A673 (cell line): ENCODE data around the gene SAMD14.

Experiments used
- EZH2 ChIP-seq: fragments of 200-600 bp; sonication (generic); IDR thresholded peaks from 2 replicates; pipeline ENCODE4 v1.6.1; 2017; ENCODE audit warnings: borderline replicate concordance, low read depth, mild to moderate bottlenecking, mixed read lengths, antibody characterized with exemption, low read length; ENCODE audit not compliant: poor library complexity, severe bottlenecking
- TF ChIP-seq, protein P1 (sequence below): fragments of 300-800, 200-600 bp; sonication (generic); conservative IDR thresholded peaks from 2 replicates; pipeline ENCODE4 v1.5.1; 2017; ENCODE audit warnings: low read depth, mild to moderate bottlenecking, antibody characterized with exemption, low read length, moderate library complexity, mixed read lengths

DNA sequence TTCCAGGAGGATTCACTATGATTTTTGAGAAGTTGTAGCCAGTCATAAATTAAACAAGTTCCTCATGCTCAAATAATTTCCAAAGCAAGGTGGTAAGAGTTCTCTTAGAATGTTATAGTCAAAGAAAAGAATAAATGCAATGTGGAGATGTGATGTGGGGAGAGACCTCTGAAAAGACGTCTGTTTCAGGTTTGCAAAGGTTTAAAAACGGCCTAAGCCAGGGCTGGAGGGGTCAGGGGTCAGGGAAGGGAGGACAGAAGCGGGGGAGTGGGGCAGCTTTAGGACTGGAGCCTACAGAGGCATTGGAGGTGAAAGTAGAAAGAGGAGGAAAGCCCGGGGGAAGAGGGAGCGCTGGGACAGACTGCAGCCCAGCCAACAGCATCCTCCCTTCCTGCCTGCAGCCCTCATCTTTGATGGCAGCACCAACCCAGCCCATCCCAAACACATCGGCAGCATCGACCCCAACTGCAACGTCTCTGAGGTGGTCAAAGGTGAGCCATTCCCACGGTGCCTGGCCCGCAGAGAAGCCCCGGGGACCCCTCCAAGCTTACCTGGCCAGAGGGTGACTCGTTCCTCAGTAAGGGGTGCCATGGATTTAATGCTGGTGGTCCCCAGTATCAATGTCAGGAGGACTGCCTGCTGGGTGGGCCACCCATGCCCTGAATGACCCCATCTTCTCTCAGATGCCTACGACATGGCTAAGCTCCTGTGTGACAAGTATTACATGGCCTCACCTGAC, 23.4 kb downstream of the SAMD14 start:
- TF ChIP-seq, protein P1, sequence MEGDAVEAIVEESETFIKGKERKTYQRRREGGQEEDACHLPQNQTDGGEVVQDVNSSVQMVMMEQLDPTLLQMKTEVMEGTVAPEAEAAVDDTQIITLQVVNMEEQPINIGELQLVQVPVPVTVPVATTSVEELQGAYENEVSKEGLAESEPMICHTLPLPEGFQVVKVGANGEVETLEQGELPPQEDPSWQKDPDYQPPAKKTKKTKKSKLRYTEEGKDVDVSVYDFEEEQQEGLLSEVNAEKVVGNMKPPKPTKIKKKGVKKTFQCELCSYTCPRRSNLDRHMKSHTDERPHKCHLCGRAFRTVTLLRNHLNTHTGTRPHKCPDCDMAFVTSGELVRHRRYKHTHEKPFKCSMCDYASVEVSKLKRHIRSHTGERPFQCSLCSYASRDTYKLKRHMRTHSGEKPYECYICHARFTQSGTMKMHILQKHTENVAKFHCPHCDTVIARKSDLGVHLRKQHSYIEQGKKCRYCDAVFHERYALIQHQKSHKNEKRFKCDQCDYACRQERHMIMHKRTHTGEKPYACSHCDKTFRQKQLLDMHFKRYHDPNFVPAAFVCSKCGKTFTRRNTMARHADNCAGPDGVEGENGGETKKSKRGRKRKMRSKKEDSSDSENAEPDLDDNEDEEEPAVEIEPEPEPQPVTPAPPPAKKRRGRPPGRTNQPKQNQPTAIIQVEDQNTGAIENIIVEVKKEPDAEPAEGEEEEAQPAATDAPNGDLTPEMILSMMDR = no peak
- TF ChIP-seq EZH2 = no peak
